IMR-90 (cell line): ENCODE measurements around the gene GAREM1. TPM values are rescaled to one million over a fixed set of nuclear protein-coding genes. Genes with fewer than 3 reads are reported as not detected.

Source experiments
- ATAC-seq: fragments of 200-7000 bp; cut with Tn5 transposase; 2 replicates; pipeline ENCODE4 v1.9.1; 2020; ENCODE audit warnings: low read depth, mild to moderate bottlenecking, moderate library complexity
- BruUV-seq: library from RNA; stranded (reverse); fragments of 400-500 nt; replicated peaks from 2 replicates; lab custom pipeline; 2021; lab: Mats Ljungman, UMichigan
- CTCF ChIA-PET: fragments of 300-600 bp; formaldehyde crosslinking; extraction: SDS; loops from one replicate; lab custom pipeline; 2021; ENCODE audit warnings: antibody characterized with exemption; lab: Yijun Ruan, JAX
- POLR2A ChIA-PET: fragments of 300-600 bp; sonication (Branson Sonifier 250); formaldehyde crosslinking; loops from one replicate; lab custom pipeline; 2022; ENCODE audit warnings: antibody characterized with exemption; ENCODE audit not compliant: unreplicated experiment; lab: Charles Lee
- DNase-seq: peaks from one replicate; pipeline ENCODE4 v3.0.0; 2013
- H2AFZ ChIP-seq: replicated peaks from 2 replicates; pipeline ENCODE3; 2013; ENCODE audit warnings: low read length, mild to moderate bottlenecking; ENCODE audit not compliant: poor library complexity
- H2AK5ac ChIP-seq: 2 replicates; pipeline ENCODE4 v1.6.1; 2013; ENCODE audit warnings: low read depth, low read length, inconsistent platforms
- H2AK9ac ChIP-seq: replicated peaks from 2 replicates; pipeline ENCODE3; 2013; ENCODE audit warnings: mild to moderate bottlenecking, low read depth, low read length, moderate library complexity; ENCODE audit not compliant: poor library complexity
- H2BK120ac ChIP-seq: 2 replicates; pipeline ENCODE4 v1.6.1; 2013; ENCODE audit warnings: low read depth, low read length, inconsistent platforms
- H2BK15ac ChIP-seq: 3 replicates; pipeline ENCODE4 v1.6.1; 2013; ENCODE audit warnings: low read depth, low read length, inconsistent platforms
- H2BK20ac ChIP-seq: 2 replicates; pipeline ENCODE4 v1.6.1; 2013; ENCODE audit warnings: low read depth, mild to moderate bottlenecking, inconsistent platforms, low read length, moderate library complexity
- H2BK5ac ChIP-seq: 2 replicates; pipeline ENCODE4 v1.6.1; 2013; ENCODE audit warnings: mild to moderate bottlenecking, low read depth, low read length, inconsistent platforms; ENCODE audit not compliant: poor library complexity, severe bottlenecking
- H3K14ac ChIP-seq: replicated peaks from 2 replicates; pipeline ENCODE4 v1.6.1; 2013; ENCODE audit warnings: low read depth, low read length, inconsistent platforms
- H3K18ac ChIP-seq: 2 replicates; pipeline ENCODE4 v1.6.1; 2013; ENCODE audit warnings: low read depth, low read length, control low read depth
- H3K23ac ChIP-seq: 2 replicates; pipeline ENCODE4 v1.6.1; 2013; ENCODE audit warnings: low read depth, low read length, inconsistent platforms
- H3K27ac ChIP-seq: 2 replicates; pipeline ENCODE4 v1.5.1; 2013; ENCODE audit warnings: mild to moderate bottlenecking, control low read depth, low read length; ENCODE audit not compliant: insufficient read depth
- H3K27me3 ChIP-seq: 2 replicates; pipeline ENCODE4 v1.6.1; 2013; ENCODE audit warnings: low read length; ENCODE audit not compliant: control insufficient read depth, insufficient read depth
- H3K36me3 ChIP-seq: 2 replicates; pipeline ENCODE4 v1.6.1; 2013; ENCODE audit warnings: low read length, mixed read lengths; ENCODE audit not compliant: control insufficient read depth, insufficient read depth
- H3K4ac ChIP-seq: 2 replicates; pipeline ENCODE4 v1.6.1; 2013; ENCODE audit warnings: low read depth, low read length, inconsistent platforms
- H3K4me1 ChIP-seq: 2 replicates; pipeline ENCODE4 v1.6.1; 2013; ENCODE audit warnings: low read length, mixed read lengths; ENCODE audit not compliant: control insufficient read depth, insufficient read depth
- H3K4me2 ChIP-seq: 2 replicates; pipeline ENCODE4 v1.6.1; 2013; ENCODE audit warnings: low read depth, mild to moderate bottlenecking, control low read depth, low read length, moderate library complexity
- H3K4me3 ChIP-seq: 2 replicates; pipeline ENCODE4 v1.5.1; 2013; ENCODE audit warnings: low read depth, mild to moderate bottlenecking, control low read depth, low read length, moderate library complexity; ENCODE audit not compliant: insufficient read depth
- H3K56ac ChIP-seq: 2 replicates; pipeline ENCODE4 v1.6.1; 2013; ENCODE audit warnings: low read length, inconsistent platforms; ENCODE audit not compliant: insufficient read depth; ENCODE audit errors: extremely low read depth
- H3K79me1 ChIP-seq, 2 experiments: 2 replicates each; pipeline ENCODE4 v1.6.1; 2013; ENCODE audit warnings: low read length in 2 of 2, inconsistent platforms in 1 of 2, low read depth in 1 of 2
- H3K9ac ChIP-seq: 2 replicates; pipeline ENCODE4 v1.6.1; 2013; ENCODE audit warnings: low read depth, low read length, control low read depth
- H3K9me1 ChIP-seq: 2 replicates; pipeline ENCODE4 v1.6.1; 2013; ENCODE audit warnings: low read length, inconsistent platforms; ENCODE audit not compliant: insufficient read depth
- H3K9me3 ChIP-seq: 2 replicates; pipeline ENCODE4 v1.6.1; 2013; ENCODE audit warnings: low read length; ENCODE audit not compliant: control insufficient read depth, insufficient read depth
- H4K20me1 ChIP-seq: 2 replicates; pipeline ENCODE4 v1.6.1; 2013; ENCODE audit warnings: low read length, inconsistent platforms; ENCODE audit not compliant: insufficient read depth
- H4K5ac ChIP-seq: 2 replicates; pipeline ENCODE4 v1.6.1; 2013; ENCODE audit warnings: mild to moderate bottlenecking, low read depth, low read length, control low read depth
- H4K8ac ChIP-seq, 2 experiments: 2 replicates each; pipeline ENCODE4 v1.6.1; 2013; ENCODE audit warnings: low read depth in 2 of 2, low read length in 2 of 2, control low read depth in 1 of 2, inconsistent platforms in 1 of 2
- H4K91ac ChIP-seq: 2 replicates; pipeline ENCODE4 v1.6.1; 2013; ENCODE audit warnings: low read depth, low read length, inconsistent platforms; ENCODE audit not compliant: insufficient read depth
- BHLHE40 ChIP-seq: fragments of 150-350 bp; IDR thresholded peaks from 2 replicates; pipeline ENCODE4 v1.6.1; 2016; ENCODE audit warnings: mild to moderate bottlenecking, low read depth, low read length
- CEBPB ChIP-seq: IDR thresholded peaks from 2 replicates; pipeline ENCODE4 v1.6.1; 2012; ENCODE audit warnings: low read depth, low read length, improper control_type of control experiment
- CHD1 ChIP-seq: IDR thresholded peaks from 2 replicates; pipeline ENCODE4 v1.6.1; 2012; ENCODE audit warnings: low read depth, low read length, improper control_type of control experiment
- CTCF ChIP-seq: conservative IDR thresholded peaks from 2 replicates; pipeline ENCODE4 v1.5.1; 2012; ENCODE audit warnings: mild to moderate bottlenecking, low read depth, low read length, improper control_type of control experiment
- FOS ChIP-seq: fragments of 150-350 bp; IDR thresholded peaks from 2 replicates; pipeline ENCODE4 v1.6.1; 2016; ENCODE audit warnings: low read depth, low read length
- MAFK ChIP-seq: IDR thresholded peaks from 2 replicates; pipeline ENCODE4 v1.6.1; 2012; ENCODE audit warnings: low read depth, low read length, improper control_type of control experiment
- MAZ ChIP-seq: IDR thresholded peaks from 2 replicates; pipeline ENCODE4 v1.6.1; 2012; ENCODE audit warnings: low read depth, mild to moderate bottlenecking, low read length, improper control_type of control experiment, moderate library complexity, borderline replicate concordance
- MXI1 ChIP-seq: IDR thresholded peaks from 2 replicates; pipeline ENCODE4 v1.6.1; 2012; ENCODE audit warnings: low read depth, mild to moderate bottlenecking, low read length, moderate library complexity, borderline replicate concordance
- NFE2L2 ChIP-seq: fragments of 150-350 bp; IDR thresholded peaks from 2 replicates; pipeline ENCODE4 v1.6.1; 2016; ENCODE audit warnings: low read depth, mild to moderate bottlenecking, low read length
- RAD21 ChIP-seq: IDR thresholded peaks from 2 replicates; pipeline ENCODE4 v1.6.1; 2012; ENCODE audit warnings: low read length, improper control_type of control experiment
- RCOR1 ChIP-seq: IDR thresholded peaks from 2 replicates; pipeline ENCODE4 v1.6.1; 2012; ENCODE audit warnings: mild to moderate bottlenecking, low read length, improper control_type of control experiment; ENCODE audit not compliant: insufficient replicate concordance
- RFX5 ChIP-seq: IDR thresholded peaks from 2 replicates; pipeline ENCODE4 v1.8.0; 2012; ENCODE audit warnings: low read depth, mild to moderate bottlenecking, low read length, moderate library complexity
- SMC3 ChIP-seq: fragments of 150-350 bp; IDR thresholded peaks from 2 replicates; pipeline ENCODE4 v1.6.1; 2016; ENCODE audit warnings: low read depth, mild to moderate bottlenecking, antibody characterized with exemption, low read length, moderate library complexity
- WGBS, 2 experiments: methylation state at CpG; one replicate each; pipeline versions ENCODE4 v1.1.5 to v1.1.7; 2013; ENCODE audit warnings: missing lambda C conversion rate in 2 of 2; ENCODE audit not compliant: insufficient read length in 1 of 2; ENCODE audit errors: extremely low coverage in 2 of 2; 5-methylcytosine and 5-hydroxymethylcytosine counted together
- dilution Hi-C: fragments of 300-500 bp; cut with HindIII; formaldehyde crosslinking; loops from one replicate; pipeline ENCODE4 v1.14.3; 2018; ENCODE audit warnings: low sequenced_read_pairs; ENCODE audit not compliant: unreplicated experiment
- in situ Hi-C: fragments of 300-500 bp; cut with MboI; formaldehyde crosslinking; loops from 3 replicates; pipeline ENCODE4 v1.14.3; 2019; ENCODE audit warnings: low sequenced_read_pairs, inconsistent platforms, mixed read lengths
- intact Hi-C: fragments of 100-400 bp; cut with micrococcal nuclease; formaldehyde crosslinking; loops from 2 replicates; pipeline ENCODE4 v1.10.0; 2022
- polyA plus RNA-seq, 3 experiments: library from polyadenylated mRNA; depleted of rRNA; stranded (reverse); fragments of >200 nt; gene quantifications; 2 replicates each; pipeline ENCODE4 v1.2.3, GENCODE V29; 2012; ENCODE audit warnings: low replicate concordance in 1 of 3
- total RNA-seq: library from RNA; depleted of rRNA; stranded (reverse); fragments of >200 nt; gene quantifications from 2 replicates; pipeline ENCODE4 v1.2.3, GENCODE V29; 2012
- TF ChIP-seq, protein P1 (sequence below): fragments of 150-350 bp; IDR thresholded peaks from 2 replicates; pipeline ENCODE4 v1.6.1; 2016; ENCODE audit warnings: low read depth, mild to moderate bottlenecking, low read length, moderate library complexity, borderline replicate concordance
- TF ChIP-seq, protein P2 (sequence below): fragments of 150-350 bp; IDR thresholded peaks from 2 replicates; pipeline ENCODE4 v1.6.1; 2017; ENCODE audit warnings: mild to moderate bottlenecking, antibody characterized with exemption, low read length, low read depth

GAREM1 gene
- total and polyA plus RNA-seq, 2 of the 4 experiments (the other 2 are of a cell fraction) = 1.4 to 2.3 TPM

GRCh38 chr18:32437100-32437834, 33.4 kb downstream of the GAREM1 start:
- Histone ChIP-seq H4K20me1 (peaks cover 4% of the 10 kb centered on the region; the same call in 1 of the 2 replicates), H3K9me1 (no peaks in the 10 kb centered on the region), H3K23ac (no peak overlapping the region), H2BK20ac (no peak overlapping the region), H3K4me2 (no peak overlapping the region), H2AK9ac (no peak overlapping the region), H4K91ac (no peak overlapping the region), H3K27ac (no peak overlapping the region), H2BK5ac (no peak overlapping the region), H2BK15ac (no peak overlapping the region), H2BK120ac (no peak overlapping the region), H3K9ac (no peak overlapping the region), H2AK5ac (no peak overlapping the region), H3K14ac (no peak overlapping the region), H3K4me1 (no peaks in the 10 kb centered on the region; the same call in 1 of the 2 replicates), H2AFZ (no peak overlapping the region), H3K4me3 (no peak overlapping the region), H3K27me3 (no peaks in the 10 kb centered on the region), H3K18ac (no peak overlapping the region), H4K8ac (no peak overlapping the region), H4K5ac (no peak overlapping the region), H3K79me1 (no peaks in the 10 kb centered on the region), H3K56ac (no peak overlapping the region), H3K4ac (no peak overlapping the region), H3K9me3 (no peaks in the 10 kb centered on the region), H3K36me3 (no peaks in the 10 kb centered on the region)
- ATAC-seq (no peak), DNase-seq (no peak)
- no CpG with 5 or more reads among the region's 7 CpGs for WGBS, 2 experiments
- ChIA-PET POLR2A (no interaction called here), CTCF (interaction anchor here (0.9 kb wide), 1 partner anchor 155 kb away, joined by 3 read pairs; no protein-coding TSS in a partner anchor)
- TF ChIP-seq MAFK = no peak
- no peak for TF ChIP-seq CTCF
- TF ChIP-seq, protein P1, sequence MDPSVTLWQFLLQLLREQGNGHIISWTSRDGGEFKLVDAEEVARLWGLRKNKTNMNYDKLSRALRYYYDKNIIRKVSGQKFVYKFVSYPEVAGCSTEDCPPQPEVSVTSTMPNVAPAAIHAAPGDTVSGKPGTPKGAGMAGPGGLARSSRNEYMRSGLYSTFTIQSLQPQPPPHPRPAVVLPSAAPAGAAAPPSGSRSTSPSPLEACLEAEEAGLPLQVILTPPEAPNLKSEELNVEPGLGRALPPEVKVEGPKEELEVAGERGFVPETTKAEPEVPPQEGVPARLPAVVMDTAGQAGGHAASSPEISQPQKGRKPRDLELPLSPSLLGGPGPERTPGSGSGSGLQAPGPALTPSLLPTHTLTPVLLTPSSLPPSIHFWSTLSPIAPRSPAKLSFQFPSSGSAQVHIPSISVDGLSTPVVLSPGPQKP = no peak
- no peak for TF ChIP-seq NFE2L2
- TF ChIP-seq RFX5 = no peak
- no peak for TF ChIP-seq FOS
- no peak for TF ChIP-seq BHLHE40
- no peak for TF ChIP-seq CEBPB
- TF ChIP-seq MAZ = no peak
- no peak for TF ChIP-seq CHD1
- TF ChIP-seq, protein P2, sequence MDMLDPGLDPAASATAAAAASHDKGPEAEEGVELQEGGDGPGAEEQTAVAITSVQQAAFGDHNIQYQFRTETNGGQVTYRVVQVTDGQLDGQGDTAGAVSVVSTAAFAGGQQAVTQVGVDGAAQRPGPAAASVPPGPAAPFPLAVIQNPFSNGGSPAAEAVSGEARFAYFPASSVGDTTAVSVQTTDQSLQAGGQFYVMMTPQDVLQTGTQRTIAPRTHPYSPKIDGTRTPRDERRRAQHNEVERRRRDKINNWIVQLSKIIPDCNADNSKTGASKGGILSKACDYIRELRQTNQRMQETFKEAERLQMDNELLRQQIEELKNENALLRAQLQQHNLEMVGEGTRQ = no peak
- no peak for TF ChIP-seq MXI1
- TF ChIP-seq RCOR1 = no peak
- TF ChIP-seq SMC3 = no peak
- no peak for TF ChIP-seq RAD21
- in situ Hi-C loops = no loop called here
- intact Hi-C loops = no loop called here
- no TSS peak for BruUV-seq
- dilution Hi-C loops = no loop called here
